ENCODE data around the gene PGM1. TPM values are rescaled to one million over a fixed set of nuclear protein-coding genes. Genes with fewer than 3 reads are reported as not detected.

Gene PGM1
- total RNA-seq, 1 experiment from 2014 or later, result 10.7 TPM

DNA sequence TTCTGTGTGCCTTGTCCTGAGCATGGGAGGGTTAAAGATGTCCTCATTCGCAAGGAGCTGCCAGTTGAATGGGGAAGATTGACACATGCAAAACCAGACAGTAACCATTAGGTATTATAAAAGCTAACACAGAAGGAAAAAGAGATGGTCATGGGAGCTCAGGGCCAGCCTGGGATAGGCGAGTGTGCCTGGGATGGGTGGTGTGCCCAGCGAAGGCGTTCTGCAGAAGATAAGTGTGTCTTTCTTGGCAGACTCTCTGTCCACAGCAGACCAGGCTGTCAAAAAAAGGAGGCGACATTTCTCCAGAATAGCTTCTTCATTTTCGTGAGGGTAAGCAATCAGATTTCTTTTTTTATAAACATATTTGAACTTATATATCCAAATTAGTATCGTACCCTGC is 14.1 kb downstream of the PGM1 start:
- intact Hi-C loops (cut with micrococcal nuclease; ENCODE audit: unreplicated experiment), result no loop called here
- TF ChIP-seq EZH2 (IDR thresholded peaks at IDR 0.05; ENCODE audit: borderline replicate concordance, low read depth, low read length, poor library complexity, severe bottlenecking), result no peak
- TF ChIP-seq, protein P1, sequence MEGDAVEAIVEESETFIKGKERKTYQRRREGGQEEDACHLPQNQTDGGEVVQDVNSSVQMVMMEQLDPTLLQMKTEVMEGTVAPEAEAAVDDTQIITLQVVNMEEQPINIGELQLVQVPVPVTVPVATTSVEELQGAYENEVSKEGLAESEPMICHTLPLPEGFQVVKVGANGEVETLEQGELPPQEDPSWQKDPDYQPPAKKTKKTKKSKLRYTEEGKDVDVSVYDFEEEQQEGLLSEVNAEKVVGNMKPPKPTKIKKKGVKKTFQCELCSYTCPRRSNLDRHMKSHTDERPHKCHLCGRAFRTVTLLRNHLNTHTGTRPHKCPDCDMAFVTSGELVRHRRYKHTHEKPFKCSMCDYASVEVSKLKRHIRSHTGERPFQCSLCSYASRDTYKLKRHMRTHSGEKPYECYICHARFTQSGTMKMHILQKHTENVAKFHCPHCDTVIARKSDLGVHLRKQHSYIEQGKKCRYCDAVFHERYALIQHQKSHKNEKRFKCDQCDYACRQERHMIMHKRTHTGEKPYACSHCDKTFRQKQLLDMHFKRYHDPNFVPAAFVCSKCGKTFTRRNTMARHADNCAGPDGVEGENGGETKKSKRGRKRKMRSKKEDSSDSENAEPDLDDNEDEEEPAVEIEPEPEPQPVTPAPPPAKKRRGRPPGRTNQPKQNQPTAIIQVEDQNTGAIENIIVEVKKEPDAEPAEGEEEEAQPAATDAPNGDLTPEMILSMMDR (conservative IDR thresholded peaks at IDR 0.05; ENCODE audit: low read depth, low read length), result no peak
- CTCF ChIA-PET, result interaction anchor here (0.6 kb wide), 1 partner anchor 701 kb away, joined by 7 read pairs; no protein-coding TSS in a partner anchor

DNA sequence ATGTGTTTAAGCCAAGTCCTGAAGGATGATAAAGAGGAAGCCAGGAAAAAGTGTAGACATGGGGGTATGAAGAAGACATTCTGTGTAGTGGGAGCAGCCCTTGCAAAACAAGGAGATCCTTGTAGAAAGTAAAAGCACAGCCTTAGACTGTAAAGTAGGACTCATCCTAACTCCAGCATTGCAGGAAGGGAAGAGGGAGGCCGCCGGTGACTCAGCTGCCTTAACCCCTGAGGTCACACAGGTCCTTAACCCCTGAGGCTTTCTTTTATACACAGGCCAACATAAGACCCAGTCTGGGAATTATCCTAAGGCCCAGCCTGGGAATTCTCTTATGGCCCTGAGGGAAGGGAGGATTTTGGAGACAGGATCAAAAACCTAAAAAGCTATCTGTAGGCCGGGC is 18.0 kb downstream of the PGM1 start:
- POLR2A ChIA-PET (ENCODE audit: low non-redundant PET), result no interaction called here
- BruUV-seq (replicated peaks), result no TSS peak
- intact Hi-C loops (cut with micrococcal nuclease; ENCODE audit: unreplicated experiment), result no loop called here

More for the DNA sequence above, 14.1 kb downstream of the PGM1 start:
- H3K27me3 ChIP-seq (replicated peaks; ENCODE audit: insufficient read depth, low read depth, low read length, poor library complexity), result no peaks in the 10 kb centered on the region
- POLR2A ChIA-PET (ENCODE audit: low non-redundant PET), result no interaction called here
- BruUV-seq (replicated peaks), result no TSS peak
- H3K4me3 ChIP-seq (ENCODE audit: low read depth, low read length, poor library complexity, severe bottlenecking), result no peak overlapping the region
- H3K4me1 ChIP-seq (ENCODE audit: insufficient read depth, low read length, poor library complexity, severe bottlenecking), result peaks cover 10% of the 10 kb centered on the region
- H3K36me3 ChIP-seq (ENCODE audit: insufficient read depth, low read length, poor library complexity, severe bottlenecking), result no peaks in the 10 kb centered on the region
- no peak overlapping the region for H3K27ac ChIP-seq (ENCODE audit: low read depth, low read length, poor library complexity, severe bottlenecking)
- no peak for DNase-seq (ENCODE audit: low spot score)
- H3K9me3 ChIP-seq (ENCODE audit: low read depth, low read length, poor library complexity, severe bottlenecking), result no peaks in the 10 kb centered on the region

DNA sequence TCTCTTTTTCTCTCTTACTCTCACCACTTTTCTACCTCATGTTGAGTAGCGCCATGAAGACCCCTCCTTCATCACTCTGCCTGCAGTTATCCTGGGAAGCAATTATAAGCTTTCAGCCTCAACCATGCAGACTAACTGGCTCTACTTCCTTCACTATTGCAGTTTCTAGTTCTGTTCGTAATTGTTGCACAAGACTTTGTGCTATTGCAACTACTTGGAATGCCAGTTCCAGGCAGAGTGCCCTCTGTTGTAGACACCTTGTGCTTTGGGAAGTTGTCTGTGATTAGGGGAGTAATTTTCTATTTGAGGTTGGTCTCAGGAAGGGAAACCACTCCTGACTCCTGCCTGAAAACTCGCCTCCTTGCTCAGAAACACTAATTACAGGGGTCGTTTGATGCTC is 19.4 kb downstream of the PGM1 start:
- intact Hi-C loops (cut with micrococcal nuclease; ENCODE audit: unreplicated experiment), result no loop called here
- BruUV-seq (replicated peaks), result no TSS peak
- Histone ChIP-seq H3K9me3 (ENCODE audit: low read depth, low read length, poor library complexity, severe bottlenecking) (no peaks in the 10 kb centered on the region), H3K27me3 (replicated peaks; ENCODE audit: insufficient read depth, low read depth, low read length, poor library complexity) (no peaks in the 10 kb centered on the region), H3K27ac (ENCODE audit: low read depth, low read length, poor library complexity, severe bottlenecking) (no peak overlapping the region), H3K36me3 (ENCODE audit: insufficient read depth, low read length, poor library complexity, severe bottlenecking) (no peaks in the 10 kb centered on the region), H3K4me1 (ENCODE audit: insufficient read depth, low read length, poor library complexity, severe bottlenecking) (no peaks in the 10 kb centered on the region), H3K4me3 (ENCODE audit: low read depth, low read length, poor library complexity, severe bottlenecking) (no peak overlapping the region)
- ChIA-PET POLR2A (ENCODE audit: low non-redundant PET) (no interaction called here), CTCF (no interaction called here)
- DNase-seq (ENCODE audit: low spot score), result no peak
- TF ChIP-seq, protein P1 (conservative IDR thresholded peaks at IDR 0.05; ENCODE audit: low read depth, low read length), result no peak
- no peak for TF ChIP-seq EZH2 (IDR thresholded peaks at IDR 0.05; ENCODE audit: borderline replicate concordance, low read depth, low read length, poor library complexity, severe bottlenecking)

More for the DNA sequence above, 18.0 kb downstream of the PGM1 start:
- DNase-seq (ENCODE audit: low spot score), result no peak
- TF ChIP-seq, protein P1 (conservative IDR thresholded peaks at IDR 0.05; ENCODE audit: low read depth, low read length), result no peak
- CTCF ChIA-PET, result no interaction called here
- Histone ChIP-seq H3K27me3 (replicated peaks; ENCODE audit: insufficient read depth, low read depth, low read length, poor library complexity) (no peaks in the 10 kb centered on the region), H3K9me3 (ENCODE audit: low read depth, low read length, poor library complexity, severe bottlenecking) (no peaks in the 10 kb centered on the region), H3K4me1 (ENCODE audit: insufficient read depth, low read length, poor library complexity, severe bottlenecking) (no peaks in the 10 kb centered on the region), H3K4me3 (ENCODE audit: low read depth, low read length, poor library complexity, severe bottlenecking) (no peak overlapping the region), H3K27ac (ENCODE audit: low read depth, low read length, poor library complexity, severe bottlenecking) (no peak overlapping the region), H3K36me3 (ENCODE audit: insufficient read depth, low read length, poor library complexity, severe bottlenecking) (no peaks in the 10 kb centered on the region)
